ENCODE results near the gene NEIL1. TPM values are rescaled to one million over a fixed set of nuclear protein-coding genes. Genes with fewer than 3 reads are reported as not detected.

Gene NEIL1
- total RNA-seq, 1 donor from 2014 or later: 42.1 TPM

- peaks cover 18% of the 10 kb centered on the region for H3K4me1 ChIP-seq
- DNase-seq: no peak
- TF ChIP-seq, protein P1, sequence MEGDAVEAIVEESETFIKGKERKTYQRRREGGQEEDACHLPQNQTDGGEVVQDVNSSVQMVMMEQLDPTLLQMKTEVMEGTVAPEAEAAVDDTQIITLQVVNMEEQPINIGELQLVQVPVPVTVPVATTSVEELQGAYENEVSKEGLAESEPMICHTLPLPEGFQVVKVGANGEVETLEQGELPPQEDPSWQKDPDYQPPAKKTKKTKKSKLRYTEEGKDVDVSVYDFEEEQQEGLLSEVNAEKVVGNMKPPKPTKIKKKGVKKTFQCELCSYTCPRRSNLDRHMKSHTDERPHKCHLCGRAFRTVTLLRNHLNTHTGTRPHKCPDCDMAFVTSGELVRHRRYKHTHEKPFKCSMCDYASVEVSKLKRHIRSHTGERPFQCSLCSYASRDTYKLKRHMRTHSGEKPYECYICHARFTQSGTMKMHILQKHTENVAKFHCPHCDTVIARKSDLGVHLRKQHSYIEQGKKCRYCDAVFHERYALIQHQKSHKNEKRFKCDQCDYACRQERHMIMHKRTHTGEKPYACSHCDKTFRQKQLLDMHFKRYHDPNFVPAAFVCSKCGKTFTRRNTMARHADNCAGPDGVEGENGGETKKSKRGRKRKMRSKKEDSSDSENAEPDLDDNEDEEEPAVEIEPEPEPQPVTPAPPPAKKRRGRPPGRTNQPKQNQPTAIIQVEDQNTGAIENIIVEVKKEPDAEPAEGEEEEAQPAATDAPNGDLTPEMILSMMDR (IDR thresholded peaks at IDR 0.05): no peak
- no peaks in the 10 kb centered on the region for H3K9me3 ChIP-seq
- H3K27me3 ChIP-seq: no peaks in the 10 kb centered on the region
- no peak overlapping the region for H3K4me3 ChIP-seq
- intact Hi-C loops (cut with DNase I): no loop called here
- H3K27ac ChIP-seq: no peak overlapping the region
- no peak for ATAC-seq
- H3K36me3 ChIP-seq: peaks cover 64% of the 10 kb centered on the region
Measured at GRCh38 chr15:75366163-75366562, 19.3 kb downstream of the NEIL1 start.

DNA sequence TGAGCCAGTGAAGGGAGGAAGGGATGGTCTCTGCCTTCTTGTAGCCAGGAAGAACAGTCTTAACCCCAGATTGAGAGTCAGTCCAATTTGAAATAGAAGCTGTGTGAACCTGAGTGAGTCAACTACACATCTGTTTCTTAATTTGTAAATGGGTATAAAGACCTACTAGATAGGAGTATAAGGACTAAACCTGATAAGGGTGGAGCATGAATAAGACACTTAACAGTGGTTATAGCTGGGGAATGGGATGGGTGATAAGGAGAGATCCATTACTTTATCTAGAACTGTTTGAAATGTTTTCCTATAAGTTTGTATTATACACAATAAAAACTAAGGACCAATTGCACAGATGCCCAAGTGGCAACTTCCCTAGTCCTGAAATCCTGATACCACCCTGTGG lies 20.2 kb downstream of the NEIL1 start:
- Histone ChIP-seq H3K4me1 (peaks cover 18% of the 10 kb centered on the region), H3K36me3 (peaks cover 64% of the 10 kb centered on the region), H3K27ac (no peak overlapping the region), H3K27me3 (no peaks in the 10 kb centered on the region), H3K9me3 (no peaks in the 10 kb centered on the region), H3K4me3 (no peak overlapping the region)
- ATAC-seq (no peak), DNase-seq (no peak)
- intact Hi-C loops (cut with DNase I): no loop called here
- TF ChIP-seq, protein P1 (IDR thresholded peaks at IDR 0.05): no peak

- TF ChIP-seq, protein P1 (IDR thresholded peaks at IDR 0.05): no peak
- no peak for DNase-seq
- intact Hi-C loops (cut with DNase I): no loop called here
- Histone ChIP-seq H3K36me3 (peaks cover 64% of the 10 kb centered on the region), H3K27me3 (no peaks in the 10 kb centered on the region), H3K9me3 (no peaks in the 10 kb centered on the region), H3K4me3 (peak overlapping the region; percentile 98), H3K4me1 (peaks cover 18% of the 10 kb centered on the region), H3K27ac (peak overlapping the region; percentile 99)
- ATAC-seq: no peak
Measured at GRCh38 chr15:75367406-75367912, 20.6 kb downstream of the NEIL1 start.

DNA sequence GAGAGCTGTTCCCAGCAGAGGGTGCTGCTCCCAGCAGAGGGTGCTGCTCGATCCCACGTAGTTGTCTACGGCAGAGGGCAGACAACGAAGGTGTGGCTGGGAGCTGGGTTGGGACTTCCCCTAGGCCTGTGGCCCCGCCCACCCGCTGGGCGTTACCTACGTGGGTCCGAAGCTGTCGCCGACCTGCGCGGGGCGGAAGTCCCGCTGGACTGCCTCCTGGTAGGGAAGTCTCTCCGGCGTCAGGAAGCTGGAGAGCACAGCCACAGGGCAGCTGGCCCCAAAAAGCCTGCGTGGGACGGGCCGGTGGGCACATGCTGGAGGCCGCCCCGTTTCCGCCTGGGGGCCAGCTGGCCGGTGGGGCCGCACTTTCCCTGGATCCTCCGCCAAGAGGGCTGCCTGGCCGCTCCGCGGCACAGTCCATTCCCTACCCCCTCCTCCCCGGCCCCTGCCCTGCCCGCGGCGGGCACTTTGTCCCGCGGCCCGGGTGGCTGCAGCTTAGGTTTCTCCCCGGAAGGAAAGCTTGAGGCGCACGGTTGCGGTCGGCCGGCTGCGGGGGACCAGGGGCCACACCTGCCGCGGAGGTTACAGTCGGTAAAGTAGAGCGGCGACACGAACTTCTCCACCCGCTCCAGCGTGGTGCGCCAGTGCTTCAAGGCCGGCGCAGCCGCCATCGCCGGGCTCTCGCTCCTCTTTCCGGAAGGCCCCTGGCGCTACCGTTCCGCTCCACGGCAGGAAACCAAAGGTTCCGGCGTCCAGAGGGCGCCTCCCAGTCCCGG lies 21.3 kb downstream of the NEIL1 start, which contains the start of gene MAN2C1:
TSS of gene MAN2C1 (minus strand) at position 695 of the 776 bp plus-strand sequence. CDS start at position 671, 24 bp downstream.
- DNase-seq (peak; percentile 99), ATAC-seq (peak; percentile 97)
- Histone ChIP-seq H3K4me1 (peaks cover 18% of the 10 kb centered on the region), H3K4me3 (peak within 1 kb of the TSS; percentile 98), H3K36me3 (peaks cover 58% of the 10 kb centered on the region), H3K9me3 (no peaks in the 10 kb centered on the region), H3K27ac (peak within 1 kb of the TSS; percentile 99), H3K27me3 (no peaks in the 10 kb centered on the region)
- TF ChIP-seq, protein P1 (IDR thresholded peaks at IDR 0.05): peak; percentile 67
- intact Hi-C loops (cut with DNase I): no loop called here

- peak overlapping the region; percentile 98 for H3K4me3 ChIP-seq
- H3K36me3 ChIP-seq: peaks cover 58% of the 10 kb centered on the region
- no peaks in the 10 kb centered on the region for H3K27me3 ChIP-seq
- no peaks in the 10 kb centered on the region for H3K9me3 ChIP-seq
- H3K27ac ChIP-seq: peak overlapping the region; percentile 99
- TF ChIP-seq, protein P1 (IDR thresholded peaks at IDR 0.05): no peak
- intact Hi-C loops (cut with DNase I): no loop called here
- DNase-seq (no peak), ATAC-seq (no peak)
- peaks cover 18% of the 10 kb centered on the region for H3K4me1 ChIP-seq
Measured at GRCh38 chr15:75368689-75369239, 21.9 kb downstream of the NEIL1 start.
